Measurements from ENCODE around the gene PRPSAP1.

PRPSAP1 gene

DNA sequence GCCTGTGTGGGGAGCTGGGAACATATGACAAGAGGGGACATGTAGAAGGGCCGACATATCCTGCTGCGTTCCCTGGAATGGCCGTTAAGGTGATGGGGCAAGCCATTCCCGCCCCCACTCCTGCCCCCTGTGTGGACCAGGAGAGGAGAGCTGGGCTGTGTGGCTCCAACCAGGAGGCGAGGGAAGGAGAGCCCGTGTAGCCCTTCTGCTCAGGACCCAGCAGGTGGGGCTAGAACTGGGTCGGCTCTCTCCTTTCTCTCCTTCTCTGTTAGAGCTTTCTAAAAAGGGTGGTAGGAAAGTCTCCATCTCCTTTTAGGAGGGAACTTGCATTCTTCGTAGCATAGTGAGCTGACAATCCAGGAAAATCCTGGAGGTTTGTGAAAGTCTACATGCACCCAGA, 43.5 kb upstream of the PRPSAP1 start (continued):
- TF ChIP-seq, protein P1, sequence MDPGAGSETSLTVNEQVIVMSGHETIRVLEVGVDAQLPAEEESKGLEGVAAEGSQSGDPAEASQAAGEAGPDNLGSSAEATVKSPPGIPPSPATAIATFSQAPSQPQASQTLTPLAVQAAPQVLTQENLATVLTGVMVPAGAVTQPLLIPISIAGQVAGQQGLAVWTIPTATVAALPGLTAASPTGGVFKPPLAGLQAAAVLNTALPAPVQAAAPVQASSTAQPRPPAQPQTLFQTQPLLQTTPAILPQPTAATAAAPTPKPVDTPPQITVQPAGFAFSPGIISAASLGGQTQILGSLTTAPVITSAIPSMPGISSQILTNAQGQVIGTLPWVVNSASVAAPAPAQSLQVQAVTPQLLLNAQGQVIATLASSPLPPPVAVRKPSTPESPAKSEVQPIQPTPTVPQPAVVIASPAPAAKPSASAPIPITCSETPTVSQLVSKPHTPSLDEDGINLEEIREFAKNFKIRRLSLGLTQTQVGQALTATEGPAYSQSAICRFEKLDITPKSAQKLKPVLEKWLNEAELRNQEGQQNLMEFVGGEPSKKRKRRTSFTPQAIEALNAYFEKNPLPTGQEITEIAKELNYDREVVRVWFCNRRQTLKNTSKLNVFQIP (CRISPR knock-in tag; IDR thresholded peaks at IDR 0.05; ENCODE audit: borderline replicate concordance, low read depth): no peak
- no peak for TF ChIP-seq TOX (CRISPR knock-in tag; IDR thresholded peaks at IDR 0.05; ENCODE audit: borderline replicate concordance)
- no peak for TF ChIP-seq CSDC2 (CRISPR knock-in tag; IDR thresholded peaks at IDR 0.05)
- TF ChIP-seq, protein P2, sequence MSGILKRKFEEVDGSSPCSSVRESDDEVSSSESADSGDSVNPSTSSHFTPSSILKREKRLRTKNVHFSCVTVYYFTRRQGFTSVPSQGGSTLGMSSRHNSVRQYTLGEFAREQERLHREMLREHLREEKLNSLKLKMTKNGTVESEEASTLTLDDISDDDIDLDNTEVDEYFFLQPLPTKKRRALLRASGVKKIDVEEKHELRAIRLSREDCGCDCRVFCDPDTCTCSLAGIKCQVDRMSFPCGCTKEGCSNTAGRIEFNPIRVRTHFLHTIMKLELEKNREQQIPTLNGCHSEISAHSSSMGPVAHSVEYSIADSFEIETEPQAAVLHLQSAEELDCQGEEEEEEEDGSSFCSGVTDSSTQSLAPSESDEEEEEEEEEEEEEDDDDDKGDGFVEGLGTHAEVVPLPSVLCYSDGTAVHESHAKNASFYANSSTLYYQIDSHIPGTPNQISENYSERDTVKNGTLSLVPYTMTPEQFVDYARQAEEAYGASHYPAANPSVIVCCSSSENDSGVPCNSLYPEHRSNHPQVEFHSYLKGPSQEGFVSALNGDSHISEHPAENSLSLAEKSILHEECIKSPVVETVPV (CRISPR knock-in tag; IDR thresholded peaks at IDR 0.05): no peak
- no peak for TF ChIP-seq RARB (CRISPR knock-in tag; IDR thresholded peaks at IDR 0.05)

DNA sequence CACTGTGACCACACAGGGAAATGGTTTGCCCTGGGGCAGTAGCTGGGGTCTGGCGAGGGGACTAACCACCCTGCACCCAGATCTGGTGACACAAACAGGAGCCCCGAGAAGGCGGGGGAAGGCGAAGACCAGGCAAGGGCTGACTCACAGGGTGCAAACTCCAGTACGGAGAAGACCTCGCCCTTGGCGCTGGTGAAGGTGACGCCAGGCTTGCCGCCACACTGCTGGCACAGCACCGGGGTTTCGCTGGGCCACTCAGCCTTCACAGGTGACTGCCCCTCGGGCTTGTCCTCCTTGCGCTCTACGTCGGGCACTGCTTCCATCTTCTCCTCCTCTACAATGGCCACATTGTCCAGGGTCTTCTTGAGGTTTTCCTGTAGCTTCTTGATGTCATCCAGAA, 42.3 kb upstream of the PRPSAP1 start:
- ATAC-seq: no peak

DNA sequence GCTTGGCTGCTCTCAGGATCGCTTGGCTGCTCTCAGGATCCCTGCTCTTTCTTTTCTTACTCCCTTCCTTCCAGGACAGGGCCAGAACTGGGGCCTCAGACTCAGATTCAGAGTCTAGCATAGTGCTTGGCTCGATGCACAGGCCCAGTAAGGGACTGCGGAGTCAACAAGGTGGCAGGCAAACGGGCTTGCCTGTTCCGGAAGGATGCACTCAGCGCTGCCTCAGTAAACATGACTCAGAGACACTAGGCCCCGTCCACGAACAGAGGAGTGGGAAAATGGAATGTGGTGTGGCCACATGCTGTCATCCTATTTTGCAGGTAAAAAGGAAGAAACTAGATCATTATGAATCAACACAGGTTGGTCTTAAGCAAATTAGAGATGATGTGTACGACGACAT, 40.5 kb upstream of the PRPSAP1 start:
- TF ChIP-seq, protein P1 (CRISPR knock-in tag; IDR thresholded peaks at IDR 0.05; ENCODE audit: borderline replicate concordance, low read depth): no peak
- TF ChIP-seq PPARA (CRISPR knock-in tag; IDR thresholded peaks at IDR 0.05; ENCODE audit: borderline replicate concordance): no peak
- no peak for TF ChIP-seq OSR1 (CRISPR knock-in tag; IDR thresholded peaks at IDR 0.05)
- TF ChIP-seq, protein P2 (CRISPR knock-in tag; IDR thresholded peaks at IDR 0.05): no peak
- TF ChIP-seq ESRRG (CRISPR knock-in tag; IDR thresholded peaks at IDR 0.05): no peak
- TF ChIP-seq ARNTL (CRISPR knock-in tag; IDR thresholded peaks at IDR 0.05; ENCODE audit: borderline replicate concordance, low read depth): no peak
- TF ChIP-seq, protein P3, sequence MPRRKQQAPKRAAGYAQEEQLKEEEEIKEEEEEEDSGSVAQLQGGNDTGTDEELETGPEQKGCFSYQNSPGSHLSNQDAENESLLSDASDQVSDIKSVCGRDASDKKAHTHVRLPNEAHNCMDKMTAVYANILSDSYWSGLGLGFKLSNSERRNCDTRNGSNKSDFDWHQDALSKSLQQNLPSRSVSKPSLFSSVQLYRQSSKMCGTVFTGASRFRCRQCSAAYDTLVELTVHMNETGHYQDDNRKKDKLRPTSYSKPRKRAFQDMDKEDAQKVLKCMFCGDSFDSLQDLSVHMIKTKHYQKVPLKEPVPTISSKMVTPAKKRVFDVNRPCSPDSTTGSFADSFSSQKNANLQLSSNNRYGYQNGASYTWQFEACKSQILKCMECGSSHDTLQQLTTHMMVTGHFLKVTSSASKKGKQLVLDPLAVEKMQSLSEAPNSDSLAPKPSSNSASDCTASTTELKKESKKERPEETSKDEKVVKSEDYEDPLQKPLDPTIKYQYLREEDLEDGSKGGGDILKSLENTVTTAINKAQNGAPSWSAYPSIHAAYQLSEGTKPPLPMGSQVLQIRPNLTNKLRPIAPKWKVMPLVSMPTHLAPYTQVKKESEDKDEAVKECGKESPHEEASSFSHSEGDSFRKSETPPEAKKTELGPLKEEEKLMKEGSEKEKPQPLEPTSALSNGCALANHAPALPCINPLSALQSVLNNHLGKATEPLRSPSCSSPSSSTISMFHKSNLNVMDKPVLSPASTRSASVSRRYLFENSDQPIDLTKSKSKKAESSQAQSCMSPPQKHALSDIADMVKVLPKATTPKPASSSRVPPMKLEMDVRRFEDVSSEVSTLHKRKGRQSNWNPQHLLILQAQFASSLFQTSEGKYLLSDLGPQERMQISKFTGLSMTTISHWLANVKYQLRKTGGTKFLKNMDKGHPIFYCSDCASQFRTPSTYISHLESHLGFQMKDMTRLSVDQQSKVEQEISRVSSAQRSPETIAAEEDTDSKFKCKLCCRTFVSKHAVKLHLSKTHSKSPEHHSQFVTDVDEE (CRISPR knock-in tag; IDR thresholded peaks at IDR 0.05): no peak
- ATAC-seq: no peak

More for the DNA sequence above, 42.3 kb upstream of the PRPSAP1 start:
- no peak for TF ChIP-seq RARB (CRISPR knock-in tag; IDR thresholded peaks at IDR 0.05)
- TF ChIP-seq, protein P4, sequence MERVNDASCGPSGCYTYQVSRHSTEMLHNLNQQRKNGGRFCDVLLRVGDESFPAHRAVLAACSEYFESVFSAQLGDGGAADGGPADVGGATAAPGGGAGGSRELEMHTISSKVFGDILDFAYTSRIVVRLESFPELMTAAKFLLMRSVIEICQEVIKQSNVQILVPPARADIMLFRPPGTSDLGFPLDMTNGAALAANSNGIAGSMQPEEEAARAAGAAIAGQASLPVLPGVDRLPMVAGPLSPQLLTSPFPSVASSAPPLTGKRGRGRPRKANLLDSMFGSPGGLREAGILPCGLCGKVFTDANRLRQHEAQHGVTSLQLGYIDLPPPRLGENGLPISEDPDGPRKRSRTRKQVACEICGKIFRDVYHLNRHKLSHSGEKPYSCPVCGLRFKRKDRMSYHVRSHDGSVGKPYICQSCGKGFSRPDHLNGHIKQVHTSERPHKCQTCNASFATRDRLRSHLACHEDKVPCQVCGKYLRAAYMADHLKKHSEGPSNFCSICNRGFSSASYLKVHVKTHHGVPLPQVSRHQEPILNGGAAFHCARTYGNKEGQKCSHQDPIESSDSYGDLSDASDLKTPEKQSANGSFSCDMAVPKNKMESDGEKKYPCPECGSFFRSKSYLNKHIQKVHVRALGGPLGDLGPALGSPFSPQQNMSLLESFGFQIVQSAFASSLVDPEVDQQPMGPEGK (CRISPR knock-in tag; IDR thresholded peaks at IDR 0.05; ENCODE audit: borderline replicate concordance): no peak
- TF ChIP-seq TCF4 (CRISPR knock-in tag; IDR thresholded peaks at IDR 0.05; ENCODE audit: borderline replicate concordance): no peak
- no peak for TF ChIP-seq ZC3H10 (CRISPR knock-in tag; IDR thresholded peaks at IDR 0.05)
- no peak for TF ChIP-seq SNAI2 (CRISPR knock-in tag; IDR thresholded peaks at IDR 0.05)
- TF ChIP-seq, protein P5, sequence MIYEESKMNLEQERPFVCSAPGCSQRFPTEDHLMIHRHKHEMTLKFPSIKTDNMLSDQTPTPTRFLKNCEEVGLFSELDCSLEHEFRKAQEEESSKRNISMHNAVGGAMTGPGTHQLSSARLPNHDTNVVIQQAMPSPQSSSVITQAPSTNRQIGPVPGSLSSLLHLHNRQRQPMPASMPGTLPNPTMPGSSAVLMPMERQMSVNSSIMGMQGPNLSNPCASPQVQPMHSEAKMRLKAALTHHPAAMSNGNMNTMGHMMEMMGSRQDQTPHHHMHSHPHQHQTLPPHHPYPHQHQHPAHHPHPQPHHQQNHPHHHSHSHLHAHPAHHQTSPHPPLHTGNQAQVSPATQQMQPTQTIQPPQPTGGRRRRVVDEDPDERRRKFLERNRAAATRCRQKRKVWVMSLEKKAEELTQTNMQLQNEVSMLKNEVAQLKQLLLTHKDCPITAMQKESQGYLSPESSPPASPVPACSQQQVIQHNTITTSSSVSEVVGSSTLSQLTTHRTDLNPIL (CRISPR knock-in tag; IDR thresholded peaks at IDR 0.05; ENCODE audit: low read depth): no peak
- TF ChIP-seq, protein P3 (CRISPR knock-in tag; IDR thresholded peaks at IDR 0.05): no peak

All from SK-N-SH treated with all-trans-retinoic acid at 6 μM for 48 hours (cell line).